Keratinocyte (primary cell): Measurements from ENCODE around the gene C2orf92. TPM values are rescaled to one million over a fixed set of nuclear protein-coding genes. Genes with fewer than 3 reads are reported as not detected.

Experiments used
- DNase-seq: peaks from one replicate; pipeline ENCODE4 v3.0.0-alpha.2; 2011; ENCODE audit warnings: low read depth, missing footprints, low spot score
- FAIRE-seq: peaks from 2 replicates; lab custom pipeline; 2011; peaks lifted over from hg19 to GRCh38; lab: Jason Lieb, UNC
- H2AFZ ChIP-seq: 2 replicates; pipeline ENCODE4 v1.6.0; 2012; ENCODE audit warnings: low read length, control low read depth, inconsistent platforms; ENCODE audit not compliant: control insufficient read depth
- H3K27ac ChIP-seq: 2 replicates; pipeline ENCODE4 v1.5.1; 2011; ENCODE audit warnings: low read length; ENCODE audit not compliant: control insufficient read depth, insufficient read depth
- H3K27me3 ChIP-seq: 3 replicates; pipeline ENCODE4 v1.6.0; 2011; ENCODE audit warnings: low read length; ENCODE audit not compliant: control insufficient read depth, insufficient read depth; ENCODE audit errors: extremely low read depth
- H3K36me3 ChIP-seq, 2 experiments: 2 replicates in 1 of 2; 3 replicates in 1 of 2; pipeline ENCODE4 v1.5.1; 2011; ENCODE audit warnings: low read length in 2 of 2, mild to moderate bottlenecking in 1 of 2; ENCODE audit not compliant: control insufficient read depth in 2 of 2, insufficient read depth in 2 of 2; ENCODE audit errors: extremely low read depth in 1 of 2
- H3K4me1 ChIP-seq: 3 replicates; pipeline ENCODE4 v1.5.1; 2011; ENCODE audit warnings: low read length; ENCODE audit not compliant: control insufficient read depth, insufficient read depth; ENCODE audit errors: extremely low read depth
- H3K4me2 ChIP-seq: 3 replicates; pipeline ENCODE4 v1.6.0; 2011; ENCODE audit warnings: low read depth, low read length; ENCODE audit not compliant: control insufficient read depth, insufficient read depth; ENCODE audit errors: extremely low read depth
- H3K4me3 ChIP-seq, 3 experiments: fragments of 200-600 bp in 1 of 3; sonication (generic) in 1 of 3; 2 replicates in 2 of 3; 3 replicates in 1 of 3; pipeline ENCODE4 v1.5.1; 2011 to 2016; ENCODE audit warnings: low read length in 3 of 3, mild to moderate bottlenecking in 3 of 3, control low read depth in 2 of 3, inconsistent platforms in 1 of 3, low read depth in 1 of 3, mixed read lengths in 1 of 3, mixed run types in 1 of 3, moderate library complexity in 1 of 3; ENCODE audit not compliant: control insufficient read depth in 2 of 3, insufficient read depth in 2 of 3; ENCODE audit errors: extremely low read depth in 1 of 3
- H3K79me2 ChIP-seq: 2 replicates; pipeline ENCODE4 v1.6.0; 2012; ENCODE audit warnings: low read length; ENCODE audit not compliant: control insufficient read depth, insufficient read depth
- H3K9ac ChIP-seq: 3 replicates; pipeline ENCODE4 v1.6.0; 2011; ENCODE audit warnings: low read length; ENCODE audit not compliant: control insufficient read depth, insufficient read depth; ENCODE audit errors: extremely low read depth
- H3K9me1 ChIP-seq: 3 replicates; pipeline ENCODE4 v1.6.0; 2011; ENCODE audit warnings: low read length; ENCODE audit not compliant: control insufficient read depth, insufficient read depth; ENCODE audit errors: extremely low read depth
- H3K9me3 ChIP-seq: 2 replicates; pipeline ENCODE4 v1.5.1; 2012; ENCODE audit warnings: low read depth, low read length; ENCODE audit not compliant: control insufficient read depth
- H4K20me1 ChIP-seq: 3 replicates; pipeline ENCODE4 v1.6.0; 2011; ENCODE audit warnings: low read length; ENCODE audit not compliant: control insufficient read depth, insufficient read depth; ENCODE audit errors: extremely low read depth
- CTCF ChIP-seq, 3 experiments: IDR thresholded peaks in 1 of 3; conservative IDR thresholded peaks in 1 of 3; optimal IDR thresholded peaks in 1 of 3; 2 replicates in 2 of 3; 3 replicates in 1 of 3; pipeline versions ENCODE3 to v1.5.1; 2011; ENCODE audit warnings: low read length in 3 of 3, mild to moderate bottlenecking in 3 of 3, moderate library complexity in 2 of 3, control low read depth in 1 of 3, inconsistent platforms in 1 of 3; ENCODE audit not compliant: insufficient read depth in 2 of 3; ENCODE audit errors: extremely low read depth in 1 of 3
- EZH2 ChIP-seq: IDR thresholded peaks from one replicate; pipeline ENCODE4 v1.6.1; 2012; ENCODE audit warnings: inconsistent platforms, mild to moderate bottlenecking, low read length, moderate library complexity
- dilution Hi-C: fragments of 300-500 bp; cut with MboI; formaldehyde crosslinking; loops from one replicate; pipeline ENCODE4 v1.7.0; 2020; ENCODE audit warnings: low sequenced_read_pairs; ENCODE audit not compliant: extremely low pct_ligation_motif_present
- polyA plus RNA-seq, 5 experiments: library from polyadenylated mRNA; depleted of rRNA in 3 of 5; stranded (reverse) in 3 of 5; stranded (forward) in 1 of 5; unstranded in 1 of 5; fragments of >200 nt; gene quantifications; 1 replicate in 1 of 5; 2 replicates in 3 of 5; 3 replicates in 1 of 5; pipeline versions ENCODE4 v1.2.1 to v1.2.3, GENCODE V29; 2011 to 2012; ENCODE audit warnings: missing spikeins in 2 of 5, low read depth in 1 of 5, low replicate concordance in 1 of 5

Gene C2orf92
- polyA plus RNA-seq, 1 donor (not counting 4 experiments of a cell fraction or from before 2014, with no cell fraction given): 1.6 TPM

- Histone ChIP-seq H3K9me3 (no peaks in the 10 kb centered on the region), H3K27me3 (no peaks in the 10 kb centered on the region), H3K4me2 (peak overlapping the region; percentile 87), H3K79me2 (peaks cover 26% of the 10 kb centered on the region), H4K20me1 (no peaks in the 10 kb centered on the region), H3K9me1 (no peaks in the 10 kb centered on the region), H3K36me3 (peaks cover 6% of the 10 kb centered on the region in 2 experiments), H3K4me3 (peak overlapping the region; percentile 65 to 86 (median 76)), H2AFZ (peak overlapping the region; percentile 87), H3K4me1 (peaks cover 9% of the 10 kb centered on the region), H3K27ac (peak overlapping the region; percentile 81), H3K9ac (peak overlapping the region; percentile 89)
- dilution Hi-C loops: no loop called here
- TF ChIP-seq EZH2: no peak
- TF ChIP-seq CTCF (optimal IDR thresholded peaks at IDR 0.05 in 1 of 3, IDR thresholded peaks at IDR 0.05 in 1 of 3, conservative IDR thresholded peaks at IDR 0.05 in 1 of 3; ENCODE audit: extremely low read depth in 1 of 3, insufficient read depth in 2 of 3, low read length in 3 of 3): no peak
- DNase-seq (no peak), FAIRE-seq (no peak)
These were observed 4.9 kb upstream of the C2orf92 start for GRCh38 chr2:97664636-97664970.

GRCh38 chr2:97670471-97670870 is 958 bp downstream of the C2orf92 start:
- DNase-seq: no peak
- FAIRE-seq: no peak
- Histone ChIP-seq H3K4me3 (no peak overlapping the region), H3K4me1 (no peaks in the 10 kb centered on the region), H4K20me1 (no peaks in the 10 kb centered on the region), H3K9me1 (no peaks in the 10 kb centered on the region), H3K36me3 (no peaks in the 10 kb centered on the region), H3K4me2 (no peak overlapping the region), H3K27me3 (no peaks in the 10 kb centered on the region), H3K9ac (no peak overlapping the region), H3K79me2 (no peaks in the 10 kb centered on the region), H3K9me3 (no peaks in the 10 kb centered on the region), H3K27ac (no peak overlapping the region), H2AFZ (no peak overlapping the region)
- TF ChIP-seq EZH2: no peak
- TF ChIP-seq CTCF (optimal IDR thresholded peaks at IDR 0.05 in 1 of 3, IDR thresholded peaks at IDR 0.05 in 1 of 3, conservative IDR thresholded peaks at IDR 0.05 in 1 of 3; ENCODE audit: extremely low read depth in 1 of 3, insufficient read depth in 2 of 3, low read length in 3 of 3): no peak
- dilution Hi-C loops: no loop called here
